Caco-2 (cell line): ENCODE results near the gene STMP1. TPM values are rescaled to one million over a fixed set of nuclear protein-coding genes. Genes with fewer than 3 reads are reported as not detected.
"Not testable (repeated sequence)": the region's sequence is repeated elsewhere in the genome, so short reads cannot be mapped to it uniquely, and the experiment has no call there.

ENCODE experiments used
- BruUV-seq: library from RNA; stranded (reverse); fragments of 400-500 nt; replicated peaks from 2 replicates; lab custom pipeline; 2021; lab: Mats Ljungman, UMichigan
- CTCF ChIA-PET: fragments of 300-600 bp; sonication (Branson Sonifier 250); formaldehyde crosslinking; loops from one replicate; lab custom pipeline; 2022; ENCODE audit warnings: antibody characterized with exemption; lab: Charles Lee
- POLR2A ChIA-PET: fragments of 300-600 bp; sonication (Branson Sonifier 250); formaldehyde crosslinking; loops from one replicate; lab custom pipeline; 2022; ENCODE audit warnings: antibody characterized with exemption; lab: Charles Lee
- DNase-seq, 2 experiments: peaks; one replicate each; pipeline versions ENCODE4 v3.0.0 to v3.0.0-alpha.2; 2020 to 2022
- H3K27me3 ChIP-seq: replicated peaks from 2 replicates; pipeline ENCODE4 v1.6.0; 2011; ENCODE audit warnings: low read length; ENCODE audit not compliant: control insufficient read depth, insufficient read depth
- H3K36me3 ChIP-seq: 2 replicates; pipeline ENCODE4 v1.5.1; 2011; ENCODE audit warnings: low read length; ENCODE audit not compliant: control insufficient read depth, insufficient read depth
- H3K4me1 ChIP-seq: fragments of 250-450 bp; sonication (Bioruptor Pico); 2 replicates; pipeline ENCODE4 v1.5.1; 2020; ENCODE audit warnings: mild to moderate bottlenecking
- H3K4me3 ChIP-seq: 2 replicates; pipeline ENCODE4 v1.5.1; 2011; ENCODE audit warnings: low read depth, mild to moderate bottlenecking, control low read depth, low read length
- H3K9me3 ChIP-seq: fragments of 250-450 bp; sonication (Bioruptor Pico); 2 replicates; pipeline ENCODE4 v1.5.1; 2020; ENCODE audit warnings: mild to moderate bottlenecking, moderate library complexity
- H3K27ac Mint-ChIP-seq: one replicate; pipeline ENCODE4 v1.8.0; 2022; ENCODE audit warnings: mixed read lengths; ENCODE audit not compliant: unreplicated experiment
- H3K27me3 Mint-ChIP-seq: one replicate; pipeline ENCODE4 v1.8.0; 2022; ENCODE audit warnings: mixed read lengths; ENCODE audit not compliant: insufficient read depth, unreplicated experiment
- H3K36me3 Mint-ChIP-seq: one replicate; pipeline ENCODE4 v1.8.0; 2022; ENCODE audit warnings: mild to moderate bottlenecking, mixed read lengths; ENCODE audit not compliant: insufficient read depth, unreplicated experiment
- H3K4me1 Mint-ChIP-seq: one replicate; pipeline ENCODE4 v1.8.0; 2022; ENCODE audit warnings: low read depth, mixed read lengths; ENCODE audit not compliant: unreplicated experiment
- H3K4me3 Mint-ChIP-seq: one replicate; pipeline ENCODE4 v1.8.0; 2022; ENCODE audit warnings: mild to moderate bottlenecking, moderate library complexity, mixed read lengths; ENCODE audit not compliant: unreplicated experiment
- H3K9me3 Mint-ChIP-seq: one replicate; pipeline ENCODE4 v1.8.0; 2022; ENCODE audit warnings: mixed read lengths; ENCODE audit not compliant: unreplicated experiment
- CTCF ChIP-seq, 2 experiments: fragments of 200-600 bp in 1 of 2; IDR thresholded peaks; 1 replicate in 1 of 2; 2 replicates in 1 of 2; pipeline versions ENCODE4 v1.5.1 to v1.8.0; 2011 to 2022; ENCODE audit warnings: antibody characterized with exemption in 1 of 2, control low read depth in 1 of 2, inconsistent platforms in 1 of 2, low read depth in 1 of 2, low read length in 1 of 2, mild to moderate bottlenecking in 1 of 2, moderate library complexity in 1 of 2; ENCODE audit not compliant: insufficient read depth in 1 of 2, severe bottlenecking in 1 of 2, unreplicated experiment in 1 of 2
- intact Hi-C: fragments of 100-400 bp; cut with micrococcal nuclease; formaldehyde crosslinking; loops from one replicate; pipeline ENCODE4 v1.10.0; 2022; ENCODE audit not compliant: unreplicated experiment
- total RNA-seq: library from RNA; stranded (reverse); gene quantifications from 2 replicates; pipeline ENCODE4 v1.2.3, GENCODE V29; 2022

Gene STMP1
- total RNA-seq, 1 experiment from 2014 or later: 21.5 TPM

GRCh38 chr7:135690566-135690965, 28.3 kb downstream of the STMP1 start:
- no peak for TF ChIP-seq CTCF (IDR thresholded peaks at IDR 0.05; ENCODE audit: insufficient read depth in 1 of 2, low read depth in 1 of 2, low read length in 1 of 2, severe bottlenecking in 1 of 2, unreplicated experiment in 1 of 2)
- H3K36me3 ChIP-seq: no peaks in the 10 kb centered on the region; the same call in 1 of the 2 replicates
- Mint-ChIP-seq H3K36me3 (no peaks in the 10 kb centered on the region), H3K4me1 (no peaks in the 10 kb centered on the region), H3K27ac (no peak overlapping the region), H3K9me3 (no peaks in the 10 kb centered on the region), H3K4me3 (no peak overlapping the region), H3K27me3 (no peaks in the 10 kb centered on the region)
- no peak overlapping the region for H3K4me3 ChIP-seq
- BruUV-seq: no TSS peak
- no peaks in the 10 kb centered on the region for H3K9me3 ChIP-seq
- no peaks in the 10 kb centered on the region for H3K27me3 ChIP-seq
- DNase-seq: no peak
- intact Hi-C loops: no loop called here
- H3K4me1 ChIP-seq: no peaks in the 10 kb centered on the region
- CTCF ChIA-PET: no interaction called here
- POLR2A ChIA-PET: no interaction called here

GRCh38 chr7:135692055-135692454, 29.7 kb downstream of the STMP1 start:
- Mint-ChIP-seq H3K27ac (no peak overlapping the region), H3K36me3 (no peaks in the 10 kb centered on the region), H3K9me3 (no peaks in the 10 kb centered on the region), H3K4me1 (no peaks in the 10 kb centered on the region), H3K4me3 (no peak overlapping the region), H3K27me3 (no peaks in the 10 kb centered on the region)
- H3K36me3 ChIP-seq: no peaks in the 10 kb centered on the region; the same call in 1 of the 2 replicates
- ChIA-PET POLR2A (no interaction called here), CTCF (no interaction called here)
- no peak overlapping the region for H3K4me3 ChIP-seq
- no peaks in the 10 kb centered on the region for H3K9me3 ChIP-seq
- no peak for TF ChIP-seq CTCF (IDR thresholded peaks at IDR 0.05; ENCODE audit: insufficient read depth in 1 of 2, low read depth in 1 of 2, low read length in 1 of 2, severe bottlenecking in 1 of 2, unreplicated experiment in 1 of 2)
- intact Hi-C loops: no loop called here
- H3K4me1 ChIP-seq: no peaks in the 10 kb centered on the region
- no peak for DNase-seq
- H3K27me3 ChIP-seq: no peaks in the 10 kb centered on the region
- BruUV-seq: no TSS peak

GRCh38 chr7:135692606-135693005, 30.3 kb downstream of the STMP1 start:
- BruUV-seq, intact Hi-C loops, CTCF ChIA-PET, H3K9me3 ChIP-seq, H3K4me3 Mint-ChIP-seq, H3K27me3 Mint-ChIP-seq, H3K4me1 ChIP-seq, POLR2A ChIA-PET, H3K9me3 Mint-ChIP-seq, H3K36me3 ChIP-seq, H3K27ac Mint-ChIP-seq, H3K27me3 ChIP-seq, DNase-seq, H3K4me3 ChIP-seq, H3K36me3 Mint-ChIP-seq, H3K4me1 Mint-ChIP-seq: not testable (repeated sequence)

- intact Hi-C loops: no loop called here
- no peaks in the 10 kb centered on the region for H3K4me1 ChIP-seq
- POLR2A ChIA-PET: no interaction called here
- no peaks in the 10 kb centered on the region for H3K36me3 Mint-ChIP-seq
- no TSS peak for BruUV-seq
- no peak for DNase-seq
- CTCF ChIA-PET: no interaction called here
- H3K4me3 Mint-ChIP-seq: no peak overlapping the region
- no peak for TF ChIP-seq CTCF (IDR thresholded peaks at IDR 0.05; ENCODE audit: insufficient read depth in 1 of 2, low read depth in 1 of 2, low read length in 1 of 2, severe bottlenecking in 1 of 2, unreplicated experiment in 1 of 2)
- no peaks in the 10 kb centered on the region for H3K9me3 Mint-ChIP-seq
- H3K27me3 ChIP-seq: no peaks in the 10 kb centered on the region
- H3K27ac Mint-ChIP-seq: no peak overlapping the region
- H3K27me3 Mint-ChIP-seq: no peaks in the 10 kb centered on the region
- H3K4me1 Mint-ChIP-seq: peaks cover 6% of the 10 kb centered on the region
- no peak overlapping the region for H3K4me3 ChIP-seq
- H3K9me3 ChIP-seq: no peaks in the 10 kb centered on the region
- H3K36me3 ChIP-seq: no peaks in the 10 kb centered on the region; the same call in 1 of the 2 replicates
Observed at GRCh38 chr7:135693558-135693957, 31.2 kb downstream of the STMP1 start.
